Activated T-cell treated with anti-CD3 and anti-CD28 coated beads, Interleukin-2, amount 50 U/mL, for 72 hours (primary cell): Measurements from ENCODE around the gene POLR2L. TPM values are rescaled to one million over a fixed set of nuclear protein-coding genes. Genes with fewer than 3 reads are reported as not detected.

Source experiments
- total RNA-seq, 2 donors: library from RNA; stranded (reverse); gene quantifications; one replicate each; pipeline ENCODE4 v1.2.3, GENCODE V29; 2022

POLR2L gene
- total RNA-seq, 2 donors from 2014 or later = 28.2 to 30.9 TPM

Other genes starting within 250 kb of the POLR2L start
- 10 to 100 TPM; 46.7 to 95.8 TPM for gene IRF7, start 226.6 kb downstream of the POLR2L start, total RNA-seq
- under 1 TPM in 1 of 2 donors, not detected in 1; 0.09 TPM for gene CDHR5, start 217.6 kb downstream of the POLR2L start, total RNA-seq
- gene SCT, start 215.3 kb downstream of the POLR2L start, total RNA-seq = not detected
- gene DRD4, start 205.3 kb downstream of the POLR2L start, total RNA-seq = 1 to 10 TPM; 1.7 to 2.0 TPM
- gene DEAF1, start 147.3 kb downstream of the POLR2L start, total RNA-seq = 10 to 100 TPM; 40.5 to 66.1 TPM
- gene TMEM80, start 146.7 kb downstream of the POLR2L start, total RNA-seq = 10 to 100 TPM; 17.0 to 17.8 TPM
- gene EPS8L2, start 136.3 kb downstream of the POLR2L start, total RNA-seq = 10 to 100 TPM; 11.4 to 15.7 TPM
- gene TALDO1, start 95.1 kb downstream of the POLR2L start, total RNA-seq = 100 to 1,000 TPM; 152 to 155 TPM
- 10 to 100 TPM; 31.9 to 34.4 TPM for gene GATD1, start 65.0 kb downstream of the POLR2L start, total RNA-seq
- gene CEND1, start 52.4 kb downstream of the POLR2L start, total RNA-seq = 1 to 10 TPM; 1.4 to 1.6 TPM
- gene SLC25A22, start 44.2 kb downstream of the POLR2L start, total RNA-seq = 10 to 100 TPM; 30.8 to 40.2 TPM
- gene PIDD1, start 37.3 kb downstream of the POLR2L start, total RNA-seq = 10 to 100 TPM; 25.2 to 34.2 TPM
- 1,000 to 10,000 TPM; 3,054 to 3,114 TPM for gene RPLP2, start 32.6 kb downstream of the POLR2L start, total RNA-seq
- gene PNPLA2, start 23.6 kb downstream of the POLR2L start, total RNA-seq = 10 to 100 TPM; 64.5 to 77.1 TPM
- 10 to 100 TPM in 1 of 2 donors, 1 to 10 TPM in 1; 5.5 to 13.3 TPM for gene CRACR2B, start 14.6 kb downstream of the POLR2L start, total RNA-seq
- 10 to 100 TPM; 35.4 to 42.2 TPM for gene CD151, start 9.6 kb downstream of the POLR2L start, total RNA-seq
- gene TSPAN4, start 323 bp upstream of the POLR2L start, total RNA-seq = 10 to 100 TPM; 12.2 to 14.9 TPM
- gene CHID1, start 68.3 kb upstream of the POLR2L start, total RNA-seq = 10 to 100 TPM; 33.9 to 44.2 TPM
- 10 to 100 TPM; 49.5 to 57.0 TPM for gene AP2A2, start 83.3 kb upstream of the POLR2L start, total RNA-seq
- not detected for gene MUC6, start 194.2 kb upstream of the POLR2L start, total RNA-seq
- not detected for gene MUC2, start 232.3 kb upstream of the POLR2L start, total RNA-seq